ENCODE data around the gene FRAT1. TPM values are rescaled to one million over a fixed set of nuclear protein-coding genes. Genes with fewer than 3 reads are reported as not detected.

FRAT1 gene
- total and polyA plus RNA-seq, 2 donors (not counting 1 experiment from before 2014, with no cell fraction given): 5.1 to 25.3 TPM

DNA sequence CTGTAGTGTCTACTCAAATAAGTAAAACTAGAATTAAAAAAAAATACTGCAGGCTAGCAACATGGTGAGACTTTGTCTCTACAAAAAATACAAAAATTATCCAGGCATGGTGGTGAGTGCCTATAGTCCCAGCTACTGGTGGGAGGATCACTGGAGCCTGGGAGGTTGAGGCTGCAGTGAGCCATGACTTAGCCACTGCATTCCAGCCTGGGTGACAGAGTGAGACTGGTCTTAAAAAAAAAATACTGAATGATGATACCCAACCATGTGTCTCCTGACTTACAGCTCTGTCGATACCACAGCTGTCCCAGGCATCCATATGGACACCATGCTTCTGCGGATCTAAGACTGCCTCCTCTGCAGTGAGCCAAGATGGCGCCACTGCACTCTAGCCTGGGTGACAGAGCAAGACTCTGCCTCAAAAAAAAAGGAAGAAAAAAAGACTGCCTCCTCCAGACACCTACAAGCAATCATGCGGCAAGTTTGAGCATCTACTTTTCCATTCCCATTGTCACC is 7.9 kb upstream of the FRAT1 start:
- no peak for ATAC-seq (ENCODE audit: low read depth)
- intact Hi-C loops (cut with micrococcal nuclease): no loop called here
- Histone ChIP-seq H3K4me2 (replicated peaks; ENCODE audit: low read depth, low read length, poor library complexity, severe bottlenecking) (no peak overlapping the region), H3K36me3 (replicated peaks in 1 of 2; ENCODE audit: control extremely low read depth in 1 of 2, control insufficient read depth in 1 of 2, extremely low read depth in 1 of 2, insufficient read depth in 2 of 2, low read length in 1 of 2) (no peaks in the 10 kb centered on the region), H3K27me3 (replicated peaks in 1 of 4; ENCODE audit: control extremely low read depth in 1 of 4, control insufficient read depth in 3 of 4, insufficient read depth in 4 of 4, low read length in 3 of 4) (no peaks in the 10 kb centered on the region), H4K20me1 (ENCODE audit: control insufficient read depth, insufficient read depth, low read length, poor library complexity, severe bottlenecking) (no peaks in the 10 kb centered on the region), H3K79me2 (ENCODE audit: control insufficient read depth, insufficient read depth, low read length) (no peaks in the 10 kb centered on the region), H3K4me1 (ENCODE audit: control insufficient read depth in 2 of 2, insufficient read depth in 2 of 2, low read length in 2 of 2) (no peaks in the 10 kb centered on the region), H3K9ac (ENCODE audit: low read length) (no peak overlapping the region), H3K27ac (ENCODE audit: low read length in 2 of 2) (no peak overlapping the region), H3K4me3 (ENCODE audit: control extremely low read depth in 1 of 5, extremely low read depth in 1 of 5, insufficient read depth in 1 of 5, low read depth in 2 of 5, low read length in 4 of 5) (no peak overlapping the region), H3K9me3 (ENCODE audit: control extremely low read depth in 1 of 3, control insufficient read depth in 2 of 3, insufficient read depth in 1 of 3, low read length in 2 of 3) (no peaks in the 10 kb centered on the region), H2AFZ (ENCODE audit: insufficient read depth, low read depth, low read length, poor library complexity, severe bottlenecking) (no peak overlapping the region)
- no peaks in the 10 kb centered on the region for H3K4me1 Mint-ChIP-seq
- TF ChIP-seq EZH2 (IDR thresholded peaks at IDR 0.05; ENCODE audit: borderline replicate concordance, insufficient read depth, low read depth, low read length, poor library complexity, severe bottlenecking): no peak
- TF ChIP-seq, protein P1, sequence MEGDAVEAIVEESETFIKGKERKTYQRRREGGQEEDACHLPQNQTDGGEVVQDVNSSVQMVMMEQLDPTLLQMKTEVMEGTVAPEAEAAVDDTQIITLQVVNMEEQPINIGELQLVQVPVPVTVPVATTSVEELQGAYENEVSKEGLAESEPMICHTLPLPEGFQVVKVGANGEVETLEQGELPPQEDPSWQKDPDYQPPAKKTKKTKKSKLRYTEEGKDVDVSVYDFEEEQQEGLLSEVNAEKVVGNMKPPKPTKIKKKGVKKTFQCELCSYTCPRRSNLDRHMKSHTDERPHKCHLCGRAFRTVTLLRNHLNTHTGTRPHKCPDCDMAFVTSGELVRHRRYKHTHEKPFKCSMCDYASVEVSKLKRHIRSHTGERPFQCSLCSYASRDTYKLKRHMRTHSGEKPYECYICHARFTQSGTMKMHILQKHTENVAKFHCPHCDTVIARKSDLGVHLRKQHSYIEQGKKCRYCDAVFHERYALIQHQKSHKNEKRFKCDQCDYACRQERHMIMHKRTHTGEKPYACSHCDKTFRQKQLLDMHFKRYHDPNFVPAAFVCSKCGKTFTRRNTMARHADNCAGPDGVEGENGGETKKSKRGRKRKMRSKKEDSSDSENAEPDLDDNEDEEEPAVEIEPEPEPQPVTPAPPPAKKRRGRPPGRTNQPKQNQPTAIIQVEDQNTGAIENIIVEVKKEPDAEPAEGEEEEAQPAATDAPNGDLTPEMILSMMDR (IDR thresholded peaks at IDR 0.05): no peak
- 98% methylated on average over 4 of the region's 4 CpGs for WGBS (ENCODE audit: insufficient coverage)
- DNase-seq: no peak
- POLR2A ChIA-PET: interaction anchor here (0.5 kb wide), 1 partner anchor 18 kb away, joined by 3 read pairs; no protein-coding TSS in a partner anchor
- CTCF ChIA-PET: interaction anchor here (1.6 kb wide), 1 partner anchor 9 kb away, joined by 7 read pairs; the partner anchor contains the start of gene FRAT1
- H3K9me3 Mint-ChIP-seq (ENCODE audit: insufficient read depth): no peaks in the 10 kb centered on the region
- no peak overlapping the region for H3K27ac Mint-ChIP-seq
- H3K27me3 Mint-ChIP-seq: no peaks in the 10 kb centered on the region
- no peak overlapping the region for H3K4me3 Mint-ChIP-seq

DNA sequence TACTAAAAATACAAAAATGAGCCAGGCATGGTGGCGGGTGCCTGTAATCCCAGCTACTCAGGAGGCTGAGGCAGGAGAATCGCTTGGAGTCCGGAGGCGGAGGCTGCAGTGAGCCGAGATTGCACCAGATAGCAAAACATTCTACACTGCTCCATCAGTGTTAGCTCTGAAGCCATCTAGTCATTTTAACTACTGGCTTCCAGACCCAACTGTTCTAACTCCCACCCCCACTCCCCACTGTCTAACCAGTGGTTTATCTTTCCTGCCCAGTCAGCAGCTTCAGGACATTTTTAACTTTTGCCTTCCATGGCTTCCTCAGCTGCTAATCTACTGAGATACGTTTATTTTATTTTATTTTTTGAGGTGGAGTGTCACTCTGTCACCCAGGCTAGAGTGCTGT is 6.2 kb upstream of the FRAT1 start:
- Histone ChIP-seq H3K4me3 (ENCODE audit: control extremely low read depth in 1 of 5, extremely low read depth in 1 of 5, insufficient read depth in 1 of 5, low read depth in 2 of 5, low read length in 4 of 5) (no peak overlapping the region), H3K4me1 (ENCODE audit: control insufficient read depth in 2 of 2, insufficient read depth in 2 of 2, low read length in 2 of 2) (no peaks in the 10 kb centered on the region), H3K79me2 (ENCODE audit: control insufficient read depth, insufficient read depth, low read length) (no peaks in the 10 kb centered on the region), H3K9me3 (ENCODE audit: control extremely low read depth in 1 of 3, control insufficient read depth in 2 of 3, insufficient read depth in 1 of 3, low read length in 2 of 3) (no peaks in the 10 kb centered on the region), H3K9ac (ENCODE audit: low read length) (no peak overlapping the region), H4K20me1 (ENCODE audit: control insufficient read depth, insufficient read depth, low read length, poor library complexity, severe bottlenecking) (no peaks in the 10 kb centered on the region), H3K27me3 (replicated peaks in 1 of 4; ENCODE audit: control extremely low read depth in 1 of 4, control insufficient read depth in 3 of 4, insufficient read depth in 4 of 4, low read length in 3 of 4) (no peaks in the 10 kb centered on the region), H3K36me3 (replicated peaks in 1 of 2; ENCODE audit: control extremely low read depth in 1 of 2, control insufficient read depth in 1 of 2, extremely low read depth in 1 of 2, insufficient read depth in 2 of 2, low read length in 1 of 2) (no peaks in the 10 kb centered on the region), H3K27ac (ENCODE audit: low read length in 2 of 2) (no peak overlapping the region), H2AFZ (ENCODE audit: insufficient read depth, low read depth, low read length, poor library complexity, severe bottlenecking) (no peak overlapping the region), H3K4me2 (replicated peaks; ENCODE audit: low read depth, low read length, poor library complexity, severe bottlenecking) (no peak overlapping the region)
- ChIA-PET POLR2A (interaction anchor here (0.7 kb wide), 2 partner anchors 14 to 147 kb away, joined by 3 to 4 read pairs; no protein-coding TSS in a partner anchor), CTCF (no interaction called here)
- TF ChIP-seq, protein P1 (IDR thresholded peaks at IDR 0.05): no peak
- TF ChIP-seq EZH2 (IDR thresholded peaks at IDR 0.05; ENCODE audit: borderline replicate concordance, insufficient read depth, low read depth, low read length, poor library complexity, severe bottlenecking): no peak
- DNase-seq: no peak
- no peak for ATAC-seq (ENCODE audit: low read depth)
- WGBS (ENCODE audit: insufficient coverage): 96% methylated on average over 5 of the region's 6 CpGs
- intact Hi-C loops (cut with micrococcal nuclease): no loop called here
- H3K4me3 Mint-ChIP-seq: no peak overlapping the region
- H3K4me1 Mint-ChIP-seq: peaks cover under 1% of the 10 kb centered on the region
- no peaks in the 10 kb centered on the region for H3K9me3 Mint-ChIP-seq (ENCODE audit: insufficient read depth)
- no peaks in the 10 kb centered on the region for H3K27me3 Mint-ChIP-seq
- no peak overlapping the region for H3K27ac Mint-ChIP-seq
